ENCODE data around the gene TDP1. TPM values are rescaled to one million over a fixed set of nuclear protein-coding genes. Genes with fewer than 3 reads are reported as not detected.

The TDP1 gene
- total and polyA plus RNA-seq, 9 of the 15 experiments (the other 6 are each of a cell fraction or from before 2014, with no cell fraction given) = 21.4 to 41.6 (median 32.3) TPM

- no peaks in the 10 kb centered on the region for H3K79me2 ChIP-seq (ENCODE audit: control insufficient read depth, insufficient read depth, low read length)
- H3K4me2 ChIP-seq (ENCODE audit: insufficient read depth, low read length) = no peak overlapping the region
- no peaks in the 10 kb centered on the region for H3K9me1 ChIP-seq (ENCODE audit: control insufficient read depth, insufficient read depth, low read length)
- H3K9ac ChIP-seq (ENCODE audit: insufficient read depth in 1 of 2, low read depth in 2 of 2, low read length in 2 of 2) = no peak overlapping the region
- no peaks in the 10 kb centered on the region for H3K9me3 ChIP-seq (replicated peaks; ENCODE audit: control insufficient read depth, insufficient read depth, low read depth, low read length)
- WGBS (ENCODE audit: insufficient coverage, low coverage, missing lambda C conversion rate) = 61% methylated on average over 6 of the region's 6 CpGs
- no peaks in the 10 kb centered on the region for H3K27me3 ChIP-seq (ENCODE audit: control insufficient read depth in 2 of 2, insufficient read depth in 2 of 2, low read length in 2 of 2)
- ATAC-seq = no peak
- ChIA-PET POLR2A (interaction anchor here (0.7 kb wide), 1 partner anchor 191 kb away, joined by 3 read pairs; no protein-coding TSS in a partner anchor), CTCF (ENCODE audit: low intra/inter-chr PET ratio) (no interaction called here)
- H3K4me3 ChIP-seq = no peak overlapping the region
- FAIRE-seq = no peak
- DNase-seq (ENCODE audit: extremely low read depth in 1 of 4, low spot score in 3 of 4) = no peak
- TF ChIP-seq TGIF2 (CRISPR knock-in tag; IDR thresholded peaks at IDR 0.05) = no peak
- no peak for TF ChIP-seq TFAM (CRISPR knock-in tag; conservative IDR thresholded peaks at IDR 0.05)
- TF ChIP-seq ZNF165 (CRISPR knock-in tag; IDR thresholded peaks at IDR 0.05; ENCODE audit: borderline replicate concordance) = no peak
- no peak for TF ChIP-seq ZNF717 (CRISPR knock-in tag; IDR thresholded peaks at IDR 0.05)
- no peak for TF ChIP-seq SP2 (IDR thresholded peaks at IDR 0.05; ENCODE audit: extremely low read depth, low read depth, low read length, poor library complexity, severe bottlenecking)
- no peak for TF ChIP-seq ZNF143 (CRISPR knock-in tag; IDR thresholded peaks at IDR 0.05)
- no peak for TF ChIP-seq MYC (IDR thresholded peaks at IDR 0.05; ENCODE audit: low read depth, low read length)
- TF ChIP-seq MYC (CRISPR knock-in tag; IDR thresholded peaks at IDR 0.05; ENCODE audit: borderline replicate concordance, low read depth) = no peak
- TF ChIP-seq NELFE (IDR thresholded peaks at IDR 0.05; ENCODE audit: insufficient read depth, insufficient read length) = no peak
- TF ChIP-seq PHF21A (IDR thresholded peaks at IDR 0.05; ENCODE audit: borderline replicate concordance, low read depth) = no peak
- no peak overlapping the region for H3K27ac ChIP-seq (ENCODE audit: extremely low read depth, low read depth, low read length)
- intact Hi-C loops (cut with micrococcal nuclease) = no loop called here
- H3K36me3 ChIP-seq (ENCODE audit: control insufficient read depth, insufficient read depth, low read length) = peaks cover 14% of the 10 kb centered on the region; the same call in 2 of the 3 replicates
- in situ Hi-C loops (cut with MboI) = loop anchor here (25.0 kb wide), 1 partner anchor 304 kb away; no protein-coding TSS in a partner anchor
- no peaks in the 10 kb centered on the region for H4K20me1 ChIP-seq (replicated peaks; ENCODE audit: control insufficient read depth, insufficient read depth, low read length)
- no TSS peak for BruUV-seq (replicated peaks)
- H3K4me1 ChIP-seq (replicated peaks in 1 of 2; ENCODE audit: control insufficient read depth in 2 of 2, insufficient read depth in 2 of 2, low read length in 2 of 2) = no peaks in the 10 kb centered on the region
- H2AFZ ChIP-seq (ENCODE audit: low read depth, low read length) = no peak overlapping the region
Measured at GRCh38 chr14:89933002-89933401, 22.7 kb upstream of the TDP1 start.
